GOT3 (cell line): ENCODE data around the gene FAM43B.

Source experiments
- DNase-seq: peaks from one replicate; lab custom pipeline; 2025; ENCODE audit warnings: mixed read lengths; lab: John Stamatoyannopoulos, UW

FAM43B gene

DNA sequence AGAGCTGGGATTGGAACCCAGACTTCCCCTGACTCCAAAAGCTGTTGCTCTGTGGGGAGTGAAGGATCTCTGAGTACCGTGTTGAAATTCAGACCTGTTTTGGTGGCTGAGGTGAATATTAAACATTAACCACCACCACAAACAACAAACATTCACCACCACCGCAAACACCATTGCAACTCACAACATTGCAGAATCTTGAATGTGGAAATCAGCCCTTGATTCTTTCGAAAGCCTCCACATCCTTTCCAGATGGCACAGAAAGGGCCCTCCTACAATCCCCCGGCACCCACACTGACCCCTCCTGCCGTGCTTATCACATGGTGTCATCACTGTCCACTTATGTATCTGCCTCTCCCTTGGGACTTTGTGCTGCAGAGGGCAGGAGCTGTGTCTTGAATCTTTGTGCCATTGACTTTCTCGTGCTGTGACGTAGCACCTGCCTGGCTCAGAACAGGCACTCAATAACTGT is 38.0 kb downstream of the FAM43B start:
- DNase-seq, result no peak

DNA sequence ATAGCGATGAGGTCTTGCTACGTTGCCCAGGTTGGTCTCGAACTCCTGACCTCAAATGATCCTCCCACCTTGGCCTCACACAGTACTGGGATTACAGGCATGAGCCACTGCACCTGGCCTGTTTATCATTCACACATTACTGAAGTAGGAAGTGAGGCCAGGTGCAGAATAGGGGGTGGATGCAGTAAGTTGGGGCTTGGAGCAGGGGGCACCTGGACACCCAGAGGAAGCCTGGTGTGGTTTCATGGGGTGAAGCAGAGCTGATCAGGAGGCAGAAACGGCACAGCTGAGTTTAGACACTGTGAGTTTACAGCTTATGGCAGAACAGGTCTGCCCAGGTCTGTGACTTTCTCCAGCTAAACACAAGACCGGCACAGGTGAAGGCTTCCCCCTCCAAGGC is 41.4 kb downstream of the FAM43B start:
- no peak for DNase-seq

DNA sequence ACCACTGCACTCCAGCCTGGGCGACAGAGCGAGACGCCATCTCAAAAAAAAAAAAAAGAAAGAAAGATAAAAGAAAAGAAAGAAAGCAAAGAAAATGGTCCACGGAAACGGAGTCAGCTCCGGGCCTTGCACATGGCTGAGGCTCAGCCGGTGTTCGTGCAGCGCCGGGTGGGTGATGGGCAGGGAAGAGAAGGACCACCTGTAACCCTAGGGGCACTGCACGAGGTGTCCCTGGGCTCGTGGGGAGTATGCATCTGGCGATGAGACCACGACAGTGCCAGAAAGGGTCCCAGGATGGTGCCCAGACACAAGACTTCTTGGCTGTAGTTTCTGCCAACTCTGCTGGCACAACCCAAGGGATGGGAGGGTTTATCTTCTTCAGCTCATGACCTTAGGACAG is 42.4 kb downstream of the FAM43B start:
- no peak for DNase-seq

DNA sequence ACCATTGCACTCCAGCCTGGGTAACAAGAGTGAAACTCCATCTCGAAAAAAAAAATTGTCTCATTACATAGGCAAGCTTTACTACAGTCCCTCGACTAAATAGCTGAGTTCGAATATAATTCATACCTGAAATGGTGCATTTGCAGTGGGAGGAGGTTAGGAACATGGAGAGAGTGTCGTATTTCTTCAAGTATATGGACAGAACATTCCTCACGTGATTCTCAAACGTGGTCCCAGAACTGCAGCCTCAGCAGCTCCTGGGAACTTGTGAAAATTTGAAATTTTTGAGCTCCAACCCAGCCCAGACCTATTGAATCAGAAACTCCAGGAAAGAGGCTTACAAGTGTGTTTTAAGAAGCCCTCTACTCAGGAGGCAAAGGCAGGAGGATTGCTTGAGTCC is 43.7 kb downstream of the FAM43B start:
- DNase-seq, result no peak

DNA sequence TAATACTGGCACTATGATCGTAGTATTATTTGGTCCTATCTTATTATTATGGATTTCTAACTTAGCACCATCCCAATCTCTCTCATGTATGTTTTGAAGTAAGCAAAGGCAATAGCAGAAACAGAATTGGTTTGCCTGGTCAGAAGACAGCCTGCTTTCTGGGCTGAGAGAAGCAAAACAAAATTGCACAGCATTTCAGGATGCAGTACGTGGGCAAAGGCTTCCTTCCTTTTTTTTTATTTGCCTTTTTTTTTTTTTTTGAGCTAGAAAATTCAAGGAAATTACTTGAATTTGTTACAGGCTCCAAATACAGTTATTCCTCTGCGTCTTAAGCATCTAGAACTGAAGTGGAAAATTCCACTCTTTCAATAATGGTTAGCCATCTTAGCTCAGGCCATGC is 45.3 kb downstream of the FAM43B start:
- no peak for DNase-seq

DNA sequence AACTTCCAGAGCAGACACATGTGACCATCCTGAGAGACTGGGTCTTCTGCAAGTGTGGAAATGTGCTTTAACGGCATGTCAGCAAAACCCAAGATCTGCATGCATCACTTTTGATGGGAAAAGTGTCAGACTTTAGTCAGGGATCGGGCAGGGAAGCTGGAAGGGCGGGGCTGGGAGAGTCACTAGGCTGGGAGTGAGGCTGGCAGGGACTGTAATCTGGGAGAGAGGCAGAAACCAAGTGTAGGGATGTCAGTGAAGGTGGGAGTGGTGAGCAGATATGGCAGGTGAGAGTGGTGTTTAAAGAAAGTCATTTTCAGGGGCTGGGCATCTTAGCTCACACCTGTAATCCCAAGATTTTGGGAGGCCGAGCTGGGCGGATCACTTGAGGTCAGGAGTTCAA is 47.8 kb downstream of the FAM43B start:
- DNase-seq, result no peak

DNA sequence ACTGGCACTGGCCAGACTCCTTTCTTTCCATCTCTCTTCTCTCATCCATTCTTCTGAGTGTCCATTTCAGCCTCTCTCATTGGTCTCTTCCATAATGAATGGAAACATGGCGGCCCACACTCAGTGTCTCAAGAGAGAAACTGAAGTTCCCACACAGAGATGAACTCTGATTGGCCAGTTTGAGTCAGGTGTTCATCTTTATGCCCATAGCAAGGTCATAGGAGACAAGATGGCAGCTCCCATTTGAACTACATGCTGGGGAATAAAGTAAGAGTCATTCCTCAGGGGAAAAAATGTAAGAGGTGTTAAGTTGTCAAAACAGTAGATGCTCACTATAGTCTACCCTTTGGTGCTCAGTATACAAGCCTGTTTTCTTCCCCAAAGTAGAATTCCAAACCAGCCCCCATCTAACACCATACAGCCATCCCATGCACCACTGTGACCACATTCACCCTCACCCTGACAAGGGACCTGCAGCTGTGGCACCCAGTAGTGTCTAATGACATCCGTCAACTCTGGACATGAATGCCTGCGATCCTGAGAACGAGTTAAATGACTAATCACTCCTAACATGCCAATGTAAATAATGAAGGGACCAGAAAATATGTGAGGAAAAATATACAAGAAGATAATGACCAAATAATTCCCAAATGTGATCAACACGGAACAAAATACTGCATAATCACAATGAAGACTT is 48.9 kb downstream of the FAM43B start:
- no peak for DNase-seq

DNA sequence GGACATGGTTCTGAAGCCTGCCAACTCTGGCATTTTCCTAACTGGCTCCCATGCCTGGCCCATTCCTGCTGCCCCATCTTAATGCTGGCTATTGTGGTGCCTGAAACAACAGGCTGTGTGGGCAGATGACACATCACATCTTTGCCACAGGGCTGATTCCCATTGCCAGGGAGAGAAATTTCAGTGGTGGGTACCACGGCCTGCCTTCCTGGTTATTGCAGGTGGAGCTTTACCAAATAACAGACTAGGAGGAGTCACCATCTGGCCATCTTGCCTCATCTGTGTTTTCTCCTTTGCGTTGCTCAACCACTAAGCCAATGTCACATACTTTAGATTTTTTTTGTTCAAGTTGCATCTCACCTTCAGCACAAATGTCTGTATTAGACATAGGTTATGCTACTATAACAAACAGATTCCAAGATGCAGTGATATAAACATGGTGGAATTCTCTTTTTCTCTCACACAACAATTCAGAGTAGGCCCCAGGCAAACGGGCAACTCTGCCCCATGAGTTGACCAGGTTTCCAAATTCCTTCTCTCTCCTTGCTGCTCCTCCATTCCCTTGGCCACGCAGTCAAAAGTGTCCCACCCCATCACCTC is 50.6 kb downstream of the FAM43B start:
- no peak for DNase-seq

DNA sequence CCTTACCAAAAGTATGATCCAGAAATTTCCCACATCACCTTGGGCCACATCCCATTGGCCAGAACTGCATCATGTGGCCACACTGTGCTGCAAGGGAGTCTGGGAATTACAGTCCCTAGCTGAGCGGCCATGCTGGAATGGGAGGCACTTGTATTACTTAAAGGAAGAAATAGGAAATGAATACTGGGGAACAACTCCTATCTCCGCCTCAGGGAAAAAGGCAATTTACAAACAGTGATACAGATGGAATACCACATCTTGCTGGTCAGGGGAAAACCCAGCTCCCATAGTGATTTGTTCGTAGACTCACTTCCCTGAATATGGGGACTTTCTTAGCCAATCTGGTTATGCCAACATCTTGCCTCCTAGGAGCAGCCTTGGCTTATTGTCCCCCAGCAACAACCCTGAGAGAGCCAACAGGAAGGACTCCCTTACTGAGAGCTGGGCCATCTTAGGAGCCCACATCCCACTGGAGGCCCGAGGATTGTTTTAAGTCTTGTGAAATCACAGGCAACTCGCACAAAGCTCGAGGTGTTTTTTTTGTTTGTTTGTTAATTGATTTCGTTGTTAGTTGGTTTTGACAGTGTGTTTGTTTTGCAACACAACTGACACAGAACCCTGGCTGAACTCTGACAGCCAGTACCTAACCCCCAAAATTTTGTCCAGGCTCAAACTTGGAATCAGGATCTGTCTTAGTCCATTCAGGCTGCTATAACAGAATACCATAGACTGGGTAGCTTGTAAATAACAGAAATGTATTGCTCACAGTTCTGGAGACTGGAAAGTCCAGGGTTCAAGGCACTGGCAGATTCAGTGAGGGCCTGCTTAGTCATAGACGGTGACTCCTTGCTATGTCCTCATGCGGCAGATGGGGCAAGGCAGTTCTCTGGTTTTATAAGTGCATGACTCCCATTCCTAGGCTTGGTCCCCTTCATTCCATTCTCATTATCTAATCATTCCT is 51.4 kb downstream of the FAM43B start:
- no peak for DNase-seq
